GM10248 (cell line): Measurements from ENCODE around the gene CACNA1H.

Experiments
- CTCF ChIA-PET: fragments of 300-600 bp; sonication (Branson Sonifier 250); formaldehyde crosslinking; extraction: SDS; loops from one replicate; lab custom pipeline; 2021; ENCODE audit warnings: antibody characterized with exemption; lab: Yijun Ruan, JAX
- POLR2A ChIA-PET: fragments of 350-650 bp; sonication (Branson Sonifier 250); formaldehyde crosslinking; extraction: SDS; loops from one replicate; lab custom pipeline; 2020; ENCODE audit warnings: antibody characterized with exemption; lab: Yijun Ruan, JAX
- DNase-seq: peaks from one replicate; pipeline ENCODE4 v3.0.0; 2012; ENCODE audit errors: extremely low spot score
- TF ChIP-seq, protein P1 (sequence below): IDR thresholded peaks from 2 replicates; pipeline ENCODE4 v1.5.1; 2012; ENCODE audit warnings: mild to moderate bottlenecking, low read depth; ENCODE audit errors: extremely low read depth, missing control alignments, control extremely low read depth

CACNA1H gene

GRCh38 chr16:1215574-1216295, 62.8 kb downstream of the CACNA1H start:
- ChIA-PET CTCF (no interaction called here), POLR2A (no interaction called here)
- DNase-seq: no peak
- TF ChIP-seq, protein P1, sequence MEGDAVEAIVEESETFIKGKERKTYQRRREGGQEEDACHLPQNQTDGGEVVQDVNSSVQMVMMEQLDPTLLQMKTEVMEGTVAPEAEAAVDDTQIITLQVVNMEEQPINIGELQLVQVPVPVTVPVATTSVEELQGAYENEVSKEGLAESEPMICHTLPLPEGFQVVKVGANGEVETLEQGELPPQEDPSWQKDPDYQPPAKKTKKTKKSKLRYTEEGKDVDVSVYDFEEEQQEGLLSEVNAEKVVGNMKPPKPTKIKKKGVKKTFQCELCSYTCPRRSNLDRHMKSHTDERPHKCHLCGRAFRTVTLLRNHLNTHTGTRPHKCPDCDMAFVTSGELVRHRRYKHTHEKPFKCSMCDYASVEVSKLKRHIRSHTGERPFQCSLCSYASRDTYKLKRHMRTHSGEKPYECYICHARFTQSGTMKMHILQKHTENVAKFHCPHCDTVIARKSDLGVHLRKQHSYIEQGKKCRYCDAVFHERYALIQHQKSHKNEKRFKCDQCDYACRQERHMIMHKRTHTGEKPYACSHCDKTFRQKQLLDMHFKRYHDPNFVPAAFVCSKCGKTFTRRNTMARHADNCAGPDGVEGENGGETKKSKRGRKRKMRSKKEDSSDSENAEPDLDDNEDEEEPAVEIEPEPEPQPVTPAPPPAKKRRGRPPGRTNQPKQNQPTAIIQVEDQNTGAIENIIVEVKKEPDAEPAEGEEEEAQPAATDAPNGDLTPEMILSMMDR: no peak

- TF ChIP-seq, protein P1: no peak
- DNase-seq: no peak
- ChIA-PET POLR2A (no interaction called here), CTCF (no interaction called here)
These were observed 63.4 kb downstream of the CACNA1H start for GRCh38 chr16:1216296-1216619.

DNA sequence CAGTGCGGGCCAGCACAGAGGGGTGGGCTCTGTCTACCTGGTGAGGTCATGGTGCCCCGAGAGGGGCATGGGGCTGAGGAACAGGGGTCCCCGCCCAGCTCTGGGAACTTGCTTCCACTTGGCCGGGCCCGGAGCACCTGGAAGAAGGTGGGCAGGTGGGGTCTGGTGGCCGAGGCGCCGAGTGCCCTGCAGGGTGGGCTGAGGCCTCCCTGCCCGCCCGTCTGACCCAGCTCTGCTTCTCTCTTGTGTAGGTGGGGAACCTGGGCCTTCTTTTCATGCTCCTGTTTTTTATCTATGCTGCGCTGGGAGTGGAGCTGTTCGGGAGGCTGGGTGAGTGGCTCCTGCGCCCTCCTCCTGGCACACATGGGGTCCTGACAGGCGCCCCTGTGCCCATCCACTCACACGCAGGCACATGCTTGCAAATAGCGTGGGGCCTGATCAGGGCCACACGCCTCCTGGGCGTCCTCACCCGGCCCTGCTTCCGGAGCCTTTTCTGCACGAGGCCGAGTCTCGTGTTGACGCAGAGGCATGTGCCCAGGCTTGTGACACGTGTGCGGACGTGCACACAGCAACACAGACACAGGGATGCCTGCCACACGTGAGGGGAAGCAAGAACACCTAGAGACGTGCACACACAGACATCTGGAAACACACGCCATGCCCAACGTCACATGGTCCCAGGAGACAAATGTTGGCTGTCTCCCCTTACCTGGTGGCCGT, 63.9 kb downstream of the CACNA1H start:
- CTCF ChIA-PET: no interaction called here
- TF ChIP-seq, protein P1: no peak
- POLR2A ChIA-PET: no interaction called here
- no peak for DNase-seq

DNA sequence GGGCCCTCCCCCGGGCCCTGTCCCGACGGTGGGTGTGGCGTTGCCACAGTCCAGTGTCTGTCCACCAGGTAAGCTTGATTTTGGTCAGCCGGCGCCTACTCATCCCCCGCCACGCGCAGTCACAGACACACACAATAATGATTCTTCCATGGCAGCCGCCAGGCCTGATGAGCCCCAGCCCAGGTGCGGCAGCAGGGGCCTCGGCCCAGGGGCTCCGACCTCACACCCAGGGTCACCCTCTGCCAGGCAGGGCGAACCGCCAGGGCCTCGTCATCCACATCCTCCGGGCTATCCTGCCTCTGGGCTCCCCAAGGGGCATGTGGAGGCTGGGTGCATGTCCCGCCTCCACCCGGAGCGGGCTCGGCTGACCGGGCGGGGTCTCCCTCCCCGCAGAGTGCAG, 64.6 kb downstream of the CACNA1H start:
- POLR2A ChIA-PET: no interaction called here
- TF ChIP-seq, protein P1: no peak
- CTCF ChIA-PET: no interaction called here
- no peak for DNase-seq

GRCh38 chr16:1218061-1218929, 65.4 kb downstream of the CACNA1H start:
- POLR2A ChIA-PET: no interaction called here
- TF ChIP-seq, protein P1: no peak
- DNase-seq: no peak
- CTCF ChIA-PET: no interaction called here

DNA sequence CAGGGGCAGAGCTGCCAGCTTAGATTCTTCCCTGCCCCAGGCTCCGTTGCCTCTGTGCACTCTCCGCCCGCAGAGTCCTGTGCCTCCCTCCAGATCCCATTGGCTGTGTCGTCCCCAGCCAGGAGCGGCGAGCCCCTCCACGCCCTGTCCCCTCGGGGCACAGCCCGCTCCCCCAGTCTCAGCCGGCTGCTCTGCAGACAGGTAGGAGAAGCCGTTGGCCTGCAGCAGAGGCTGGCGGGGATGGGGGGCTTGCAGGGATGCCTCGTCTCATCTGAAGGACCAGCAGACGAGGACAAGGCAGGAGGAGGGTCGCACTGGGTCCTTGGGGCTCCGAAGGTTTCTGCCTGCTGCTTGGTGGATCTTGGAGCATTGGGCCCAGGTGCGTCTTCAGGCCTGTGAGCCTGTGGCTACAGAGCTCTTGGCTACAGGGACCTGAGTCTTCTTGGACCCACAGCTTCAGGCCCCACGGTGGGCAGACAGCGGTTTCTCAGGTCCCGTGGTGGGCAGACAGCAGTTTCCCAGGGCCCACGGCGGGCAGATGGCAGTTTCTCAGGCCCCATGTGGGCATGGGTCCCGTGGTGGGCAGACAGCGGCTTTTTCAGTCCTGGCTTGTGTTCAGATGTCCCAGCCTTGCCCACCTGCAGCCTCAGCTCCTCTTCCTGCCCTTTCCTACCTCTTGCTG, 66.2 kb downstream of the CACNA1H start:
- ChIA-PET CTCF (no interaction called here), POLR2A (no interaction called here)
- TF ChIP-seq, protein P1: no peak
- DNase-seq: no peak
